Liver (tissue), 3 donors: ENCODE results near the gene SGO2.

Experiments used
- ATF3 ChIP-seq: IDR thresholded peaks from 2 replicates; pipeline ENCODE4 v1.6.1; 2016; ENCODE audit warnings: antibody characterized with exemption
- CTCF ChIP-seq: fragments of 150-350 bp; IDR thresholded peaks from 2 replicates; pipeline ENCODE4 v1.5.1; 2017; ENCODE audit warnings: improper control_type of control experiment, low read depth, low read length; ENCODE audit not compliant: missing input control
- EGR1 ChIP-seq, 2 donors: IDR thresholded peaks; 2 replicates each; pipeline ENCODE4 v1.6.1; 2016 to 2018; ENCODE audit warnings: antibody characterized with exemption in 2 of 2, low read depth in 2 of 2
- GABPA ChIP-seq, 2 donors: IDR thresholded peaks in 1 of 2; conservative IDR thresholded peaks in 1 of 2; 2 replicates each; pipeline ENCODE4 v1.6.1; 2016; ENCODE audit warnings: antibody characterized with exemption in 2 of 2, mild to moderate bottlenecking in 1 of 2, moderate library complexity in 1 of 2
- RAD21 ChIP-seq, 2 donors: IDR thresholded peaks; 2 replicates each; pipeline ENCODE4 v1.6.1; 2016; ENCODE audit warnings: antibody characterized with exemption in 2 of 2, mild to moderate bottlenecking in 2 of 2
- REST ChIP-seq: IDR thresholded peaks from 2 replicates; pipeline ENCODE4 v1.6.1; 2016; ENCODE audit warnings: antibody characterized with exemption, mild to moderate bottlenecking
- RXRA ChIP-seq, 2 donors: IDR thresholded peaks; 2 replicates each; pipeline ENCODE4 v1.6.1; 2017 to 2018; ENCODE audit warnings: antibody characterized with exemption in 2 of 2, mild to moderate bottlenecking in 1 of 2
- SP1 ChIP-seq: IDR thresholded peaks from 2 replicates; pipeline ENCODE4 v1.6.1; 2018; ENCODE audit warnings: antibody characterized with exemption, mild to moderate bottlenecking
- YY1 ChIP-seq: IDR thresholded peaks from 2 replicates; pipeline ENCODE4 v1.6.1; 2016; ENCODE audit warnings: antibody characterized with exemption, mild to moderate bottlenecking
- donor health status: healthy.
- donor health status: healthy.

GRCh38 chr2:200622106-200622505 is 96.1 kb downstream of the SGO2 start:
- TF ChIP-seq REST = no peak
- TF ChIP-seq CTCF = no peak
- TF ChIP-seq RXRA (IDR thresholded peaks at IDR 0.05) = no peak
- TF ChIP-seq EGR1 (IDR thresholded peaks at IDR 0.05; ENCODE audit: low read depth in 2 of 2) = no peak
- TF ChIP-seq GABPA (IDR thresholded peaks at IDR 0.05 in 1 of 2, conservative IDR thresholded peaks at IDR 0.05 in 1 of 2) = no peak
- no peak for TF ChIP-seq ATF3
- TF ChIP-seq YY1 = no peak
- TF ChIP-seq RAD21 (IDR thresholded peaks at IDR 0.05) = no peak
- no peak for TF ChIP-seq SP1
